WTC11 (cell line): ENCODE data around the gene ERBB2.

ENCODE experiments used
- AFF4 ChIP-seq: sonication (generic); formaldehyde crosslinking; IDR thresholded peaks from 2 replicates; pipeline ENCODE4 v1.8.1; 2023; ENCODE audit warnings: mild to moderate bottlenecking, missing genetic modification reagents, borderline replicate concordance
- JUN ChIP-seq: sonication (generic); formaldehyde crosslinking; IDR thresholded peaks from 2 replicates; pipeline ENCODE4 v1.8.0; 2023; ENCODE audit warnings: mild to moderate bottlenecking, missing genetic modification reagents
- MYBL2 ChIP-seq: sonication (generic); formaldehyde crosslinking; IDR thresholded peaks from 2 replicates; pipeline ENCODE4 v1.8.1; 2023; ENCODE audit warnings: mild to moderate bottlenecking, moderate library complexity, missing genetic modification reagents
- NFE2L1 ChIP-seq: sonication (generic); formaldehyde crosslinking; IDR thresholded peaks from 2 replicates; pipeline ENCODE4 v1.8.1; 2023; ENCODE audit warnings: missing genetic modification reagents
- NR1H2 ChIP-seq: sonication (generic); formaldehyde crosslinking; IDR thresholded peaks from 2 replicates; pipeline ENCODE4 v1.9.0; 2021; ENCODE audit warnings: mild to moderate bottlenecking, moderate library complexity, missing genetic modification reagents
- SP1 ChIP-seq: sonication (generic); formaldehyde crosslinking; conservative IDR thresholded peaks from 2 replicates; pipeline ENCODE4 v1.8.1; 2022; ENCODE audit warnings: missing genetic modification reagents
- USF1 ChIP-seq: sonication (generic); formaldehyde crosslinking; IDR thresholded peaks from 2 replicates; pipeline ENCODE4 v1.8.0; 2022; ENCODE audit warnings: mild to moderate bottlenecking, missing genetic modification reagents
- ZSCAN18 ChIP-seq: fragments of 250-450 bp; sonication (Bioruptor Pico); IDR thresholded peaks from 2 replicates; pipeline ENCODE4 v2.1.2; 2022; ENCODE audit warnings: mild to moderate bottlenecking, moderate library complexity
- TF ChIP-seq, protein P1 (sequence below): sonication (generic); formaldehyde crosslinking; IDR thresholded peaks from 2 replicates; pipeline ENCODE4 v1.8.0; 2022; ENCODE audit warnings: mild to moderate bottlenecking, missing genetic modification reagents
- TF ChIP-seq, protein P2 (sequence below): fragments of 200-600 bp; IDR thresholded peaks from 2 replicates; pipeline ENCODE4 v1.8.0; 2022; ENCODE audit warnings: antibody characterized with exemption
- TF ChIP-seq, protein P3 (sequence below): sonication (generic); formaldehyde crosslinking; IDR thresholded peaks from 2 replicates; pipeline ENCODE4 v1.8.1; 2022; ENCODE audit warnings: mild to moderate bottlenecking, moderate library complexity, missing genetic modification reagents
- TF ChIP-seq, protein P4 (sequence below): sonication (generic); formaldehyde crosslinking; IDR thresholded peaks from 2 replicates; pipeline ENCODE4 v1.8.1; 2022; ENCODE audit warnings: low read depth, missing genetic modification reagents, borderline replicate concordance

DNA sequence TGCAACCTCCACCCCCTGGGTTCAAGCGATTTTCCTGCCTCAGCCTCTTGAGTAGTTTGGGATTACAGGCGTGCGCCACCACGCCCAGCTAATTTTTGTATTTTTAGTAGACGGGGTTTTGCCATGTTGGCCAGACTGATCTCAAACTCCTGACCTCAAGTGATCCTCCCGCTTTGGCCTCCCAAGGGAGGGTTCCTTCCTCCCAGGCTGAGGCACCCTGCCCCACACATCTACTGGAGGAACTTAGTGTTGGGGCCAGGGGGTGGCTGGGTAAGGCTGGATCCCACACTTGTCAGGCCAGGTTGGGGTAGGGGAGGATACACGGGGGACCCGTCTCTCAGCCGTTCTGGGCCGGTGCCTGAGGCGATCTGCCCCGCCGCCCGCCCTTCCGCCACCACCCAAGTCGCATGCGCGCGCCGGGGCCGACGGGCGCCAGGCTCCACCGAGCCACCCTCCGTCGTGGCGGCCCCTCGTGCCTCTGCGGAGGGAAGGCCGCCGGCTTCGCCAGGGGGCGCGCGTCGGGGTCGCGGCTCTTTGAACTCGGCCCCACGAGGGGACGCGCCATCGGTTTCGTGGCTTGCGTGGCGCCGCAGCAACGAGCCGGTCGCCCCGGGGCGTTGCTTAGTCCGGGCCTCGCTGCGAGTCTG lies 53.8 kb downstream of the ERBB2 start:
- peak; percentile 57; the same call in 1 of the 2 replicates for TF ChIP-seq MYBL2 (CRISPR knock-in tag)
- TF ChIP-seq NR1H2 = no peak
- TF ChIP-seq, protein P1, sequence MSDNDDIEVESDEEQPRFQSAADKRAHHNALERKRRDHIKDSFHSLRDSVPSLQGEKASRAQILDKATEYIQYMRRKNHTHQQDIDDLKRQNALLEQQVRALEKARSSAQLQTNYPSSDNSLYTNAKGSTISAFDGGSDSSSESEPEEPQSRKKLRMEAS (CRISPR knock-in tag) = no peak
- no peak for TF ChIP-seq NFE2L1 (CRISPR knock-in tag)
- TF ChIP-seq, protein P2, sequence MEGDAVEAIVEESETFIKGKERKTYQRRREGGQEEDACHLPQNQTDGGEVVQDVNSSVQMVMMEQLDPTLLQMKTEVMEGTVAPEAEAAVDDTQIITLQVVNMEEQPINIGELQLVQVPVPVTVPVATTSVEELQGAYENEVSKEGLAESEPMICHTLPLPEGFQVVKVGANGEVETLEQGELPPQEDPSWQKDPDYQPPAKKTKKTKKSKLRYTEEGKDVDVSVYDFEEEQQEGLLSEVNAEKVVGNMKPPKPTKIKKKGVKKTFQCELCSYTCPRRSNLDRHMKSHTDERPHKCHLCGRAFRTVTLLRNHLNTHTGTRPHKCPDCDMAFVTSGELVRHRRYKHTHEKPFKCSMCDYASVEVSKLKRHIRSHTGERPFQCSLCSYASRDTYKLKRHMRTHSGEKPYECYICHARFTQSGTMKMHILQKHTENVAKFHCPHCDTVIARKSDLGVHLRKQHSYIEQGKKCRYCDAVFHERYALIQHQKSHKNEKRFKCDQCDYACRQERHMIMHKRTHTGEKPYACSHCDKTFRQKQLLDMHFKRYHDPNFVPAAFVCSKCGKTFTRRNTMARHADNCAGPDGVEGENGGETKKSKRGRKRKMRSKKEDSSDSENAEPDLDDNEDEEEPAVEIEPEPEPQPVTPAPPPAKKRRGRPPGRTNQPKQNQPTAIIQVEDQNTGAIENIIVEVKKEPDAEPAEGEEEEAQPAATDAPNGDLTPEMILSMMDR = no peak
- no peak for TF ChIP-seq SP1
- TF ChIP-seq ZSCAN18 = no peak
- TF ChIP-seq, protein P3, sequence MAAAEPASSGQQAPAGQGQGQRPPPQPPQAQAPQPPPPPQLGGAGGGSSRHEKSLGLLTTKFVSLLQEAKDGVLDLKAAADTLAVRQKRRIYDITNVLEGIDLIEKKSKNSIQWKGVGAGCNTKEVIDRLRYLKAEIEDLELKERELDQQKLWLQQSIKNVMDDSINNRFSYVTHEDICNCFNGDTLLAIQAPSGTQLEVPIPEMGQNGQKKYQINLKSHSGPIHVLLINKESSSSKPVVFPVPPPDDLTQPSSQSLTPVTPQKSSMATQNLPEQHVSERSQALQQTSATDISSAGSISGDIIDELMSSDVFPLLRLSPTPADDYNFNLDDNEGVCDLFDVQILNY (CRISPR knock-in tag) = peak; percentile 61; the same call in 1 of the 2 replicates
- TF ChIP-seq, protein P4, sequence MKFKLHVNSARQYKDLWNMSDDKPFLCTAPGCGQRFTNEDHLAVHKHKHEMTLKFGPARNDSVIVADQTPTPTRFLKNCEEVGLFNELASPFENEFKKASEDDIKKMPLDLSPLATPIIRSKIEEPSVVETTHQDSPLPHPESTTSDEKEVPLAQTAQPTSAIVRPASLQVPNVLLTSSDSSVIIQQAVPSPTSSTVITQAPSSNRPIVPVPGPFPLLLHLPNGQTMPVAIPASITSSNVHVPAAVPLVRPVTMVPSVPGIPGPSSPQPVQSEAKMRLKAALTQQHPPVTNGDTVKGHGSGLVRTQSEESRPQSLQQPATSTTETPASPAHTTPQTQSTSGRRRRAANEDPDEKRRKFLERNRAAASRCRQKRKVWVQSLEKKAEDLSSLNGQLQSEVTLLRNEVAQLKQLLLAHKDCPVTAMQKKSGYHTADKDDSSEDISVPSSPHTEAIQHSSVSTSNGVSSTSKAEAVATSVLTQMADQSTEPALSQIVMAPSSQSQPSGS = no peak
- no peak for TF ChIP-seq JUN (CRISPR knock-in tag)
- no peak for TF ChIP-seq AFF4
- no peak for TF ChIP-seq USF1 (CRISPR knock-in tag)
